ENCODE measurements around the gene ABCC4.

GRCh38 chr13:95325485-95325884 lies 24.2 kb upstream of the ABCC4 start:
- TF ChIP-seq ETS1 (conservative IDR thresholded peaks at IDR 0.05; ENCODE audit: control insufficient read depth, low read depth, low read length), result no peak
- no peak for TF ChIP-seq ZNF639 (CRISPR knock-in tag; conservative IDR thresholded peaks at IDR 0.05 in 1 of 2, IDR thresholded peaks at IDR 0.05 in 1 of 2)
- TF ChIP-seq CTCF (IDR thresholded peaks at IDR 0.05 in 2 of 3, conservative IDR thresholded peaks at IDR 0.05 in 1 of 3; ENCODE audit: insufficient read depth in 2 of 3, low read depth in 1 of 3, low read length in 3 of 3), result no peak

All from K562 (cell line).